HG03064 (cell line): ENCODE results near the gene MITF.
"Not testable (repeated sequence)": the region's sequence is repeated elsewhere in the genome, so short reads cannot be mapped to it uniquely, and the experiment has no call there.

ENCODE experiments used
- ATAC-seq: cut with Tn5 transposase; IDR thresholded peaks from one replicate; pipeline ENCODE4 v1.9.1; 2021; ENCODE audit warnings: low read depth; ENCODE audit not compliant: unreplicated experiment

MITF gene

DNA sequence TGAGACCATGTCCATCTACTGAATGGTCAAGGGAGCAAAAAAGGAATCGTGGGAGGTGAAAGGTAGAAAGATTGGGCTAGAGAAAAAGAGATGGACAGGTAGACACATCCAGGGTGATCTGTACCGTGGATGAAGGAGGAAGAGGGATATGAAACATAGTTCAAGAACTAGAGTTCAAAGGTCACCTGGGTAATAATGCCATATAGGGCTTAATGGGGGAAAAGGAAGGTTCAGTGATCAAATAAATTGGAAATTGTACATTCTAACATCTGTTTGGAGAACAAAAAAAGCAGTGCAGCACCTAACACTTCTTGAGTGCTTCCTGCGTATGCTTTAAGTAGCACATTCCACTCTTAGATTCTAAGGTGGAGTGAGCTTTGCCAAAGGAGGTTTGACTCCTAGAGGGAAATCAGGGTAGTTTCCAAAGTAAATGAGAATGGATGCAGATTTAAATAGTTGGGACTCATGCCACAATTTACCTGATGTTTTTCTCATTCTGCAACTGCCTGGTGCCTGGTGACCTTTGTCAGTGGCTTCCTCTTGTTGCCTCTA, 46.6 kb downstream of the MITF start:
- ATAC-seq: no peak

DNA sequence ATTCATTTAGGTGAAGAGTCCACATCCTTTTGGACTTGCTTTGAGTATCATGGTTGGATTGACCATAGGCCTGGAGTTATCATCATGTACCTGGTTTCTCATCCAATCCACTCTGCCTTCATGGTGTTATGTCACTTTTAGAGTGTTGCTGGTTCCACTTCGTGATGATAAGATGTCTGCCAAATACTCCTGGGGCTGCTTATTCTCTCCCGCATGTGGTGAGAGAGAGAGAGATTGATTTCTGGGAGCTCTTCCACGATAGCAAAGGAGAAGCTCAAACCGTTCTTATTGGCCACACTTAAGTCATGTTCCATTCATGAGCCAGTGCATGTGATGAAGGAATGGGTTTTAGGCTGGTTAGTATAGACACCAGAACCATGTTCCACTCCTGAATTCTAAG, 47.6 kb downstream of the MITF start:
- no peak for ATAC-seq

DNA sequence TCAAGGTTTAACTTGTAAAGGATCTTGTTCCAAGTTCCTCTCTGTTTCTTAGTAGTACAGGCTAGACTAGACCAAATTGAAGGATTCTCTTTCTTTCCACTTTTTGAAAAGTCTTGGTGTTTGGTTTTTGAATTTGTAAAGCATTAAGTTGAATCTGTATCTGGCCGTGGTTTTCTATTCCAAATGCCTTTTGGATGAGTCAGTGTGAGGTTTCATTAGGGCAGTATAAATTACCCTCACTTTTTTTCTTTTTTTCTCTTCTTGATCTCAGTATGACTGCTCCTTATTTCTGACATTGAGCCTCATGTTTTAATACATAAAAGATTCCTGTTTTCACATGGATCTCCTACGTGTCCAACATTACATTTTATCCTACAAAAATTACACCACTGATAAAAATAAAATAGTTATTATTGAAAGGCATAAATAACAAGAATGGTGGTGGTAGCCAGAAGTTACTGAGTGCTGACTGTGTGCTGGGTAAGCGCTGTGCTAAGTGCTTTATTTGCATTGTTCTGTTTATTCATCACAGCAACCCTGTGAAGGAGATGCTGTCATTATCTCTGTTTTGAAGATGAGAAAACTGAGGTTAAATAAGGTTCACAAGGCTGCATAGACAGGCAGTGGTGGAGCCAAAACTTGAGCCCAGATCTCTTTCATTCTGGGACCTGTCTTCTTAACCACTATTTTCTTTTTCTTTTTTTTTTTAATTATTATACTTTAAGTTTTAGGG, 48.3 kb downstream of the MITF start:
- no peak for ATAC-seq

DNA sequence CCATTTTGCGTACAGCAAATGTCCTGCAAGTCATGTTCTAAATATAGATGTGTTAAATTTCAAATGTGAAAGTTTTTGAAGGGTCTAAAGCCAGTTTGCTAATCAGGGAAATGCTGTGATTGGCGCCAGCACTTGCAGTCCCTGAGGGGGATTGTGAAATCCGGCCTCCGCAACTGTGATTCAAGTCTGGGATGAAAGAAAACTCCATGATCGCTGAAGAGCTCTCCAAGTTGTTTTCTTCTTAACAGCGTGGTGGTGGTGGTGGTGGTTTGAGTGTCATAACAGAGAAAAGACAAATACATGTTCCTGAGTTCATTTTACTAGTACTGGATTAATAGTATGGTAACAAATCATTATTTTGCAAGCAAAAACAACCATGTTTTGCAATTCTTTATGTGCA, 51.8 kb downstream of the MITF start:
- ATAC-seq: no peak

DNA sequence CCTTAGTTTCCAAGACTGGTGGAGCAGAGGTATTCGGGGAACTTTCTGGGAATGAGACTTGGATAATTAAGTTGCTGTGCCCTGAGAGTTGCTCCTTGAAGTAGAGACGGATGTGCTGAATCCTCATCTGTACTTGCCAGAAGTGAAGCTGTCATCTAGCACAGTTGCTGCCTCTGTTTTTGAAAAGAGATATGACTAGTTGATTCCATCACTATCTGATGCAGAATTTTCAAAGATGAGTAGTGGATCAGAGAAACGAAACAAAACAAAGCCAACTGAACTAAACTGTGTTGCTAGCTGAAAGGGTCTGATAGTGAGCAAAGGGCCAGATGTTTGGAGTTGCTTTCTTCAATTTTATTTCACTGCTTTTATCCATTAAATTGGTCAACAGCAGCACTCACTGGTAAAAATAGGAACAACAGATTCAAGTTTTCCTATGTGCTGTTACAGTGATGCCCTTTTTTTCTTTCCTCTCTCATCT, 52.7 kb downstream of the MITF start:
- ATAC-seq: no peak

DNA sequence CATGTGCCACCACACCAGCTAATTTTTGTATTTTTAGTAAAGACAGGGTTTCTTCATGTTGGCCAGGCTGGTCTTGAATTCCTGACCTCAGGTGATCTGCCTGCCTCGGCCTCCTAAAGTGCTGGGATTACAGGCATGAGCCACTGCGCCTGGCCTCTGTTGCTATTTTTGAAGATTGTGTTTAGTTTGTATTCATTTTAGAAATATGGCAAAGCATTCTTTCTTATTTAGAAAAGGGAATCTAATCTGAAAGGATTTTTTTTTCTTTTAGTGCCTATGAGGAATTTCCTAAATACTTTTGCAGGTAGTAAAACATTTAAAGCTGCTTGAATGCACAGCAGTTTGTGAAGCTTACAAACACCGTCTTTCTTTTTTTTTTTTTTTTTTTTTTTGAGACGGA, 56.9 kb downstream of the MITF start:
- ATAC-seq: not testable (repeated sequence)

DNA sequence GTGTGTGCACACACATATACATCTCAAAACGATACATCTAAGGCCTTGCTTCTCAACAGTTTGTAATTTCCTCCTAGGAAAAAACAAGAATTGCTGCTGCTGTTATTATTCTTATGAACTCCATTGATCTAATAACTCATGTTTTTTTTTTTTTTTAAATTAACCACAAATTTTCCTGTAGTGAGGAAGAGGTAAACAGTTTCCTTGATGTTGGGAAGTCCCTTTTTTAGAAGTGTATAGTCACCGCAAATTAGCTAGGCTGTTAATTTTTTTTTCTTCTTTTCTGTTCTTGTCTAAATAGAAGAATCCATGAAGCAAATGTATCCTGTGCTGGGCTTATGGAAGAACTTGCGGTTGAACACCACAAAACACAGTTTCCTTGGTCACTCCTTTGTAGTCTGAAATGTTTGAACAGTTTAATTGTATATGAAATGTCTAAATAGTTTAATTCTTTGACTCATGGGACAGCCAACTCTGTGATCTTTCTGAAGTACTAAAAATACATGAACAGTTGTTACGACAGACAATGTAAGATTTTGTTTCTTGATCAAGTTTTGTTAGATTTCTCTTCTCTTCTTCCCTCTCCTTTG, 64.5 kb downstream of the MITF start:
- ATAC-seq: no peak

DNA sequence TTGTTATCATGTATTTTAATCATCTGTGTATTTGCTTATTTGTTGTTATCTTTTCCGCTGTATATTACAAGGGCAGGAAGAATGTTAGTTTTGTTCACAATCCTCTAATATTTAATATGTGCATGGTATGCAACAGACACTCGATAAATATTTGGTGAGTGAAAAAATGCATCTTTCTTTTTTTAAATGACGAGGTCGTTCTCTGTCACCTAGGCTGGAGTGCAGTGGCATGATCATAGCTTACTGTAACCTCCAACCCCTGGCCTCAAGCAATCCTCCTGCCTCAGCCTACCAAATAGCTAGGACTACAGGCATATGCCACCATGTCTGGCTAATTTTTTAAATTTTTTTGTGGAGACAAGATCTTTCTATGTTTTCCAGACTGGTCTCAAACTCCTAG, 66.2 kb downstream of the MITF start:
- ATAC-seq: no peak

DNA sequence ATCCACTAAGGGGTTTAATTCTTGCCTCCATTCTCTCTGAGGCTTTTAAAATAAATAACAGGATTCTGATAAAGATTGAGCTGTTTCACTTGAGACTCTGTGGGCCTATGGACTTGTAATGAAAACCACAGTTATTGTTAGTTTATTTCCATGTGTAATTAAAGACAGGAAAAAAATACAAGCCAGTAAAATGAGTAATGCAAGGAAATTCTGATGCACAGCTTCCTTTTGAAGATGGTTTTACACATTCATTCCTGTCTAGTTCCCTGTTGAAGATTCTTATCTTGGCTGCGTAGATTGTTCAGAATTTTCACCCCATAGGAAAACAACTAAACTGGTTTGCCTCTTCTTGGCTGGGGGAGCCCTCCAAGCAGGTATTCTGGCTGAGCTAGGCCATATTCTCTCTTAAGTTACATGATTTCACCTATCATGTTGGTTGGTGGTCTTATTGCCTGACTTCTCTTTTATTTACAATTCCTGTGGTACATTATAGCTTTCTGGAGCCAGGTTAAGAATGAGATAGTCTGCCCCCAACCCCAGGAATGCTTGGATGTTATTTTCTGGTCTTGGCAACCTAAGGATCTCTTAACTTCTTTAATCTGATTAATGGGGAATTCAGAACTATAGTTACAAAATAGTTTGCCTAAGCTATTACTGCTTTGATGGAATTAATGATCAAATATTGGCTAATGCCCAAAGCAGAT, 67.6 kb downstream of the MITF start:
- no peak for ATAC-seq

DNA sequence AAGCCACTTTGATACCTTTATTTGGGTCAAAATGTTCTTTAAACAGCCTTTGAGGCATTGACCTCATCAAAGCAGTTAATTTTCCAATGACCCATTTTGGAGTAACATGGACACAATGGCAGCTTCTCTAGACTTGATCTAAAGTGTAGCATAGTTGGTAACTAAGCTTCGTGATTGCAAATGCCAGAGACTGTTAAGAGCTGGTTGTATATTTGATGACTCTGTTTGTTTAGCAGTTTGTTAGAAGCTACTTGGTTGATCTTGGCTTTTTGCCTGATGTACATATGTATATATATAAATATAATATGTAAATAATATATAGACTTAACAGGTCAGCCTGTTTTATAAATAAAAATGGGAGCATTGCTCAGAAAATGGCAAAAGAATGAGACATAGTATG, 68.4 kb downstream of the MITF start:
- no peak for ATAC-seq

DNA sequence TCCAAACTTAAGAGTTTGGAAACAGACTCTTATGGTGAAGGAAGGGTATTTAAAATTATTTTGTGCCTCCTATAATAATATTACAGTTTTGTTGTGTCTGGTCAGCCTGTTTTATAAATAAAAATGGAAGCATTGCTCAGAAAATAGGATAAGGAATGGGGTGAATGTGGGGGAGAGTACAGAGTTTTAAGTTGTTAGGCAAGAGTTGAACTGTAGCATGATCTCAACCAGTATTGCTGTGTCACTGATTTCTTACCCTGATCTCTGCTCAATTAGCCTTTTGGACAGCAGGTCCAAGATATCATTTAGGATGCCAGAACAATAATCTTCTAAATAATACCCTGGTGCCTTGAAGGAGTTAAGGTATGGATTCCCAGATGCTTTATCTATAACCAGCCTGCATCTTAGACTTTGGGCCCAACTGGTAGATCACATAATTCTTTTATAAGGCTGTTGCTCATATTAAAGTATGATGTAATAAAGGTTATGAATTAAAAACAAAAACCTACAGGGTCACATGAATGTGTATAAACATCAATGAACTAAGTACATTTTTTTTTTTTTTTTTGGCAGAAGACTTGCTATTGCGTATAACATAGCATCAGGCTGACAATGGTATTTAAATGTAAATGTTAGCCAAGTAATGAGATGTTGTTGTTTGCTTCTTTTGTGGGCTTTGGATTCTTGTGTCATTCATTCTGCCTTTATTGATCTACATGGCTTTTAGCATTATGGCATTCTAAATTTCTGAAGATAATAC, 70.0 kb downstream of the MITF start:
- ATAC-seq: no peak

DNA sequence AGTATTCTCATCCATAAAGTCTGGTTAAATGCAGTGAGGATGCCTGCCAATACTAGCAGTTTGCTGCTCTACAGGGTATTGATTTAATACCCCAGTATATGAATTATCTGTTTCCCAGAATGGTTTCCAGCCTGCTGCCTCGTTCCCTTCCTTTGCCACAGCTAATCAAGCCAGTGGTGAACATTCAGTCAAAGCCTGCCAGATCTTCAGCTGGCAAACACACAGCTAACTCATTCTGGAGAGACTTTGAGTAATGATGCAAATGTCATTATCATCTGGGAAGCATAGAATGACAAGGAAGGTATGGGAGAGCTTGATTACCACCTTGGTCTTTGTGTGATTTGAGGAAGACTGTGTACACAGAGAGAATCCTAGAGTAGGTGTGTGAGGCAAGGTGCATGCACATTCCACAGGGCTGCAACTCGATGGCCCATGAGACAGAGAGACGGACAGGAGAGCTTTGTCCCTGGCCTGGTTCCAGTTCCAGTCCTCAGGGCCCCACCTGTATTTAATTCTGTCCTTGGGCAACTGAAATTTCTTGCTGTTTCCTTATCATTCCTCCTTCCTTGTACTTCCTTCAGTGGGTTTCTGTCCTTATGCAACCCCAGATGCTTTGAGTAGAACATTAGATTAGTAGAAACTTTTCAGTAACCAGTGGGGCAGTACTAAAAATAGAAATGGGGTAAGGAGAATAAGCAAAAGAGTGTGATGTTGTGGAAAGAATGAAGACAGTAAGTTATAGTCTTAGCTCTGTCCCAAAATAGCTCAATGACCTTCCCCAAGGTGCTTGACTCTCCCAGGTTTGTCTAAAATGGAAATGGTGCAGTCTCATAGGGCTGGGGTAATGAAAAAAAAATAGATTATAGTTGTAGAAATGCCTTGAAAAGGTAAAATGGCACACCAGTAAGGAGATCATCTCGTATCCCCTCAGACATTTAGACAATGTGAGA, 72.5 kb downstream of the MITF start:
- ATAC-seq: no peak

DNA sequence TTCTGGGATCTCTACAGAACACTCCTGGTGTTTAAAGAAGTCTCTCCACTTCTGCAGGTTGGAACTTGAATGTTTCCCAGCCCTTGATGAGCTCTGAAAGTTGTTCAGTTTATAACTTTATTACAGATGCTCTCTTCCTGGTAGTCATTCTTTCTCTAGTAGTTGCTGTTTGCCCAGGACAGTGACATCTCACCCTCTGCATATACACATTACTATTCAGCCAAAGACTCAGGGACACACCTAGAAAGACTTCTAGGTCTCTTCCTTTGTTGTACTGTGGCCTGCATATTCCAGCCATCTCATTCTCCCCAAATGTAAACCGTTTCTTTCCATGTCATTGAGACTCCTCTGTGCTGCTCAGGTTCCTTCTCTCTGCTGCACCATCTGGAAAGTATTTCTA, 76.7 kb downstream of the MITF start:
- ATAC-seq: no peak

DNA sequence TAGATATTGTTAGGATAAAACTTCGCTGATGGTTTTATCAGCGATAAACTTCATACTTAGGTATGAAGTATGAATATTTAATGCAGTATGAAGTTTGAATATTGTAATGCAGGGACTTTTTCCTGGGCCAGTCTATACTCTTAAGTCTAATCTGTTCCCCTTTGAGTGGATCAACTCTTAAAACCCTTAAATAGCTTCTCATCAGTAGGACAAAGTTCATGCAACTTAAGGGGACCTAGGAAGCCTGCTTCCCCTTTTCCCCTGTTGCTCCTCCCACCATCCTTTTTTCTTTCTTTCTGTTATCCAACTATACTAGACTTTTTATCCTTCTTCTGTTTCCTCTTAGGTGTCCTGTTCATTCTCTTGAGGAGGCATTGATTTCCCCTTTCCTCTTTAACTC, 78.7 kb downstream of the MITF start:
- no peak for ATAC-seq

DNA sequence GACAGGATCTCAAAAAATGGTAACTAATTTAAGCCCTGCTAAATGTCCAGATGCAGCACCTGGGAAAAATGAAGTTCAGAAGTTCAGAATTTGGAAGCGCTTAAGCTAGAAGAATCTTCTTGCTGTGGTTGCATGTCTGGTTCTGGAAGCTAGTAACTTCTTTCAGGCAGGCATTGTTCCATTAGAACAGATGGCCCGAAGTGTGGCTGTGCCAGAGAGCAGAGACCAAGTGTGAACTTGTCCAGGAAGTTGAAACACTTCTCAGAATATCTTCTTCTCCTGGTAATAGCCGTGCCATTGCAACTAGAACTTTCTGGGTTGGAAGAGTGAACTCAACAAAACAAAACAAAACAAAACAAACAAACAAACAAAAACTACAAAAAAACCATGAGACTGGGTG, 80.0 kb downstream of the MITF start:
- no peak for ATAC-seq

DNA sequence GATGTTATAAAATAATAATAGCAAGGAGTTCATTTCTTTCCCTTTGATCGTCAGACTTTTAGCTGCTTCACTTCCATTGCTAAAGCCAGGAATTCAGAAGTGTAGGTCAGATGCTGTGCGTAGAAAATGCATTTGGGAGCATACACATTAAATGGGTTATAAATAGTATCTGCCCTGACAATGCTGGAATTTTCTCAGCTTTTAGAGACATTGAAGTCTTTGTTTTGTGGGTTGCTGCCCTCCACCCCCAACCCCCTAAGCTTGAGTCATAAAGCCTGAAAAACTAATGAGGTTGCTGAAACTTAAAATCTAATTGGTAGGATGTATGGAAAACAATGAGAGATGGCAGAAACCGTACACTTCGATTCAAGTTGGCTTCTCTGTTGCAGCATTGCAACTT, 81.9 kb downstream of the MITF start:
- ATAC-seq: no peak

DNA sequence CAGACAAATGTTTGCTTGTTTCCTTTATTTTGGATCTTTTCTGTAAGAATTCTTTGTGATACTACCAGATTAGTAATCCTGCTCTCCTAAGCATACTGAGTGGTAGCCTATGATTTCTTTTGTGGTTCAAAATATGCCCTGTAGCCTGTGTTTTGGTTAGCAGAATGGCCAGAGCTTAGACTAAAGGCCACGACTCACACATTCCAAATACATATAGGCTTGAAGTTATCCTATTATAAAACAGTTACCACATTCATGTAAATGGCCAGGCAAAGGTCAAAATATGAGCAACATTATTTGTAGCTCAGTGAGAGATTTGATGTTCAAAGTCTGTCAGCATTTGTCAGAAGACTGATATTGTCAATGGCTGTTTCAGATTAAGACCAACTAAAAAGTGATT, 84.5 kb downstream of the MITF start:
- no peak for ATAC-seq

DNA sequence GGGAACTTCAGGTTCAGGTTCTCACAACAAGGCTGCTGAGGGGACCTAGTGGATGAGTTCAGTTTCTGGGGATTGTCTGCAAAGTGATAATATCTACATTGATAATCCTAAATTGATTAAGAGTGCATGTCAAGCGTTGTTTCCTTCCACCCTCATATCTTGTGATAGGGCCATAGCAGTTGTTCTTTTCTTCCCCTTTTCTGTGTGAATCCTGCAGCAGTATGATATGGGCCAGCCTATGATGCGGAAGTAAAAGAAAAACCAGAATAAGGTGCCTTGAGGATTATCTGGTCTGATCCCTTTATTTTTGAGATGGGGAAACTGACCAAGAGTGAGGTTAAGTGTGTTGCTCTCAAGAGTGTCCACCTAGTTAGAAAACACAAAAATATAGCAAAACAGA, 86.2 kb downstream of the MITF start:
- no peak for ATAC-seq

DNA sequence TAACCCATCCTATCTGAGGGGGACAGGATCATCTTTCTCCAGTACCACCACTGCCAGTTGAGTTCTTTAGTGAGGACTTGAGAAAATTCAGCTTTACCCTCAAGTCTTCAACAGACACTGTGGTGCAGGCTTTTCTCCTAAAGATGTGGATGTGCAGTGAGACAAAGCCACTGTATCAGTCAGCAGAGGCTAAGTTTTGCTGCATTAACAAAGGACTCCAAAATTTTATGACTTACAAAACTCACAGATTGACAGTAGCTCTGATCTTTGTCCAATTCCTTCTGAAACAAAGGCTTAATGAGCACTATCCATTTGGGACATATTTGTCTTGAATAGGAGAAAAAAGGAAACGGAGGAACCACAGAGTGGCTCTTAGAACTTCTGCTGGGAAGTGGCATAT, 87.9 kb downstream of the MITF start:
- no peak for ATAC-seq

DNA sequence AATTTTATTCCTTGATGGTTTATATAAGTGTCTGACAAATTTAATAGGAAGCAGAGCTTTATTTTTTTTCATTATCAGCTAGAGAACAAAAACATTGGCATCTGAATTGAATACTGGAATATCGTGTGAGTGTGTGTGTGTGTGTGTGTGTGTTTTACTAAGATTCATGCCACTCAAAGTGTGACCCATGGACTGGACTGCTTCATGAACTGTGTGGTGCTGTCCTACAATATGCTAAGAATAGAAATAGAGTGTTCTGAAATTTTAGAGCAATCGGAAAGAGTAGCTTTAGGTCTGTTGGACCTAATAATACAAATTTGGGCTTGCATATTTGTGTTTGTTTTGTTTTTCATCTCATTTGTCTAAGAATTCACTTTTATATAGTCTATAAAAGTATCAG, 89.6 kb downstream of the MITF start:
- no peak for ATAC-seq
